Measurements from ENCODE around the gene CCDC38.
A peak's percentile ranks its signal among the peaks of the same experiment; 100 is the strongest.

Gene CCDC38

GRCh38 chr12:95959107-95959506, 16.7 kb upstream of the CCDC38 start:
- no peak for DNase-seq

GRCh38 chr12:95956557-95957145, 14.2 kb upstream of the CCDC38 start:
- DNase-seq, result no peak

- DNase-seq, result no peak
Observed at GRCh38 chr12:95955549-95956159, 13.2 kb upstream of the CCDC38 start.

GRCh38 chr12:95953000-95953399, 10.6 kb upstream of the CCDC38 start:
- no peak for DNase-seq

GRCh38 chr12:95951515-95951914, 9.1 kb upstream of the CCDC38 start:
- DNase-seq, result no peak

GRCh38 chr12:95949477-95950206, 7.2 kb upstream of the CCDC38 start:
- no peak for DNase-seq

- no peak for DNase-seq
Observed at GRCh38 chr12:95944108-95944704, 1.8 kb upstream of the CCDC38 start.

GRCh38 chr12:95943330-95943842, 972 bp upstream of the CCDC38 start, which contains the start of gene AMDHD1:
Gene AMDHD1 (plus strand): TSS chr12:95943331. CDS start chr12:95943399, 68 bp downstream.
- peak; percentile 44 to 60 for DNase-seq

GRCh38 chr12:95942101-95942523, 302 bp downstream of the CCDC38 start:
- no peak for DNase-seq

- no peak for DNase-seq
Observed at GRCh38 chr12:95940514-95940913, 1.9 kb downstream of the CCDC38 start.

GRCh38 chr12:95922231-95922630, 20.2 kb downstream of the CCDC38 start:
- DNase-seq, result no peak

GRCh38 chr12:95919110-95919509, 23.3 kb downstream of the CCDC38 start:
- DNase-seq, result no peak

- peak; percentile 5 to 40 for DNase-seq
Observed at GRCh38 chr12:95918194-95918993, 24.0 kb downstream of the CCDC38 start.

GRCh38 chr12:95909871-95910270, 32.5 kb downstream of the CCDC38 start:
- DNase-seq, result no peak

- no peak for DNase-seq
Observed at GRCh38 chr12:95908573-95908972, 33.8 kb downstream of the CCDC38 start.

- no peak for DNase-seq
Observed at GRCh38 chr12:95898081-95898480, 44.3 kb downstream of the CCDC38 start.

- DNase-seq, result no peak
Observed at GRCh38 chr12:95896846-95897245, 45.6 kb downstream of the CCDC38 start.

- no peak for DNase-seq
Observed at GRCh38 chr12:95890958-95891357, 51.5 kb downstream of the CCDC38 start.

- no peak for DNase-seq
Observed at GRCh38 chr12:95887311-95887710, 55.1 kb downstream of the CCDC38 start.

GRCh38 chr12:95884998-95885397, 57.4 kb downstream of the CCDC38 start:
- DNase-seq, result no peak

GRCh38 chr12:95882873-95883272, 59.5 kb downstream of the CCDC38 start:
- DNase-seq, result no peak

GRCh38 chr12:95882080-95882479, 60.3 kb downstream of the CCDC38 start:
- DNase-seq, result no peak

Data from stimulated activated CD4-positive, alpha-beta T cell treated with anti-CD3 and anti-CD28 coated beads, Interleukin-4, amount 100 ng/mL, for 4 hours (primary cell).